Measurements from ENCODE around the gene APOL3.
"Not testable (repeated sequence)": the region's sequence is repeated elsewhere in the genome, so short reads cannot be mapped to it uniquely, and the experiment has no call there.

Gene APOL3

GRCh38 chr22:36192542-36192941, 32.0 kb upstream of the APOL3 start:
- DNase-seq, result no peak

- DNase-seq, result no peak
Observed at GRCh38 chr22:36191106-36191836, 30.7 kb upstream of the APOL3 start.

GRCh38 chr22:36187862-36188261, 27.3 kb upstream of the APOL3 start:
- not testable (repeated sequence) for DNase-seq

GRCh38 chr22:36185828-36186624, 25.5 kb upstream of the APOL3 start:
- DNase-seq, result peak; percentile 35 to 37

- DNase-seq, result no peak
Observed at GRCh38 chr22:36184433-36185025, 24.0 kb upstream of the APOL3 start.

- no peak for DNase-seq
Observed at GRCh38 chr22:36183446-36183845, 22.9 kb upstream of the APOL3 start.

GRCh38 chr22:36182857-36183256, 22.3 kb upstream of the APOL3 start:
- no peak for DNase-seq

GRCh38 chr22:36182056-36182455, 21.5 kb upstream of the APOL3 start:
- DNase-seq, result no peak

- no peak for DNase-seq
Observed at GRCh38 chr22:36180928-36181327, 20.4 kb upstream of the APOL3 start.

GRCh38 chr22:36180038-36180880, 19.7 kb upstream of the APOL3 start:
- peak; percentile 48 to 77 for DNase-seq

- no peak for DNase-seq
Observed at GRCh38 chr22:36177160-36177559, 16.6 kb upstream of the APOL3 start.

GRCh38 chr22:36175892-36176291, 15.3 kb upstream of the APOL3 start:
- DNase-seq, result no peak

- no peak for DNase-seq
Observed at GRCh38 chr22:36171941-36172340, 11.4 kb upstream of the APOL3 start.

- no peak for DNase-seq
Observed at GRCh38 chr22:36166518-36167220, 6.1 kb upstream of the APOL3 start.

- DNase-seq, result no peak
Observed at GRCh38 chr22:36166086-36166485, 5.5 kb upstream of the APOL3 start.

- DNase-seq, result no peak
Observed at GRCh38 chr22:36165141-36165540, 4.6 kb upstream of the APOL3 start.

- DNase-seq, result no peak
Observed at GRCh38 chr22:36164621-36165020, 4.1 kb upstream of the APOL3 start.

GRCh38 chr22:36163497-36163896, 2.9 kb upstream of the APOL3 start:
- no peak for DNase-seq

- no peak for DNase-seq
Observed at GRCh38 chr22:36162127-36163034, 1.8 kb upstream of the APOL3 start.

- DNase-seq, result not testable (repeated sequence)
Observed at GRCh38 chr22:36161793-36162126, 1.2 kb upstream of the APOL3 start.
